ENCODE measurements around the gene LAMB2.

- no peak for TF ChIP-seq CTCF (IDR thresholded peaks at IDR 0.05)
- no peak for TF ChIP-seq POLR2A (IDR thresholded peaks at IDR 0.05; ENCODE audit: low read depth)
- no peak for TF ChIP-seq POLR2AphosphoS5 (IDR thresholded peaks at IDR 0.05)
Measured at GRCh38 chr3:49112262-49112661, 20.6 kb downstream of the LAMB2 start.

Data from esophagus muscularis mucosa (tissue), 3 donors.